Large intestine (tissue), 3 donors: ENCODE measurements around the gene ABCA7. TPM values are rescaled to one million over a fixed set of nuclear protein-coding genes. Genes with fewer than 3 reads are reported as not detected.

Experiments used
- DNase-seq, 2 donors: peaks; one replicate each; pipeline versions ENCODE4 v3.0.0 to v3.0.0-alpha.2; 2013
- H3K27ac ChIP-seq: one replicate; pipeline ENCODE4 v1.5.1; 2013; ENCODE audit warnings: low read length
- H3K27me3 ChIP-seq: 2 replicates; pipeline ENCODE4 v1.6.1; 2013; ENCODE audit warnings: low read length; ENCODE audit not compliant: control insufficient read depth, insufficient read depth
- H3K36me3 ChIP-seq: 2 replicates; pipeline ENCODE4 v1.6.1; 2013; ENCODE audit warnings: low read length; ENCODE audit not compliant: control insufficient read depth, insufficient read depth
- H3K4me1 ChIP-seq: one replicate; pipeline ENCODE4 v1.6.1; 2013; ENCODE audit warnings: low read length; ENCODE audit not compliant: control insufficient read depth, insufficient read depth
- H3K4me3 ChIP-seq: one replicate; pipeline ENCODE4 v1.5.1; 2013; ENCODE audit warnings: low read length
- H3K9me3 ChIP-seq: one replicate; pipeline ENCODE4 v1.6.1; 2013; ENCODE audit warnings: mild to moderate bottlenecking, low read depth, low read length, moderate library complexity; ENCODE audit not compliant: control insufficient read depth
- WGBS: methylation state at CpG from one replicate; pipeline ENCODE4 v1.1.5; 2013; ENCODE audit warnings: low lambda C conversion rate; ENCODE audit not compliant: insufficient coverage; 5-methylcytosine and 5-hydroxymethylcytosine counted together
- polyA plus RNA-seq: library from polyadenylated mRNA; unstranded; fragments of 120-200 nt; gene quantifications from one replicate; pipeline ENCODE4 v1.2.1, GENCODE V29; 2013

Gene ABCA7
- polyA plus RNA-seq, 1 donor: 5.7 TPM

GRCh38 chr19:1010586-1011510, 29.1 kb upstream of the ABCA7 start:
- H3K4me3 ChIP-seq: no peak overlapping the region
- no peak overlapping the region for H3K27ac ChIP-seq
- DNase-seq: no peak
- H3K4me1 ChIP-seq: peaks cover 10% of the 10 kb centered on the region
- peaks cover 48% of the 10 kb centered on the region for H3K36me3 ChIP-seq
- H3K27me3 ChIP-seq: no peaks in the 10 kb centered on the region
- WGBS: no CpG with 5 or more reads among the region's 56 CpGs
- H3K9me3 ChIP-seq: peaks cover 19% of the 10 kb centered on the region

GRCh38 chr19:1011831-1012333, 28.0 kb upstream of the ABCA7 start:
- Histone ChIP-seq H3K4me3 (no peak overlapping the region), H3K4me1 (peaks cover 21% of the 10 kb centered on the region), H3K27ac (no peak overlapping the region), H3K27me3 (no peaks in the 10 kb centered on the region), H3K9me3 (peaks cover 19% of the 10 kb centered on the region), H3K36me3 (peaks cover 48% of the 10 kb centered on the region)
- no CpG with 5 or more reads among the region's 36 CpGs for WGBS
- DNase-seq: no peak

- Histone ChIP-seq H3K4me3 (no peak overlapping the region), H3K4me1 (peaks cover 25% of the 10 kb centered on the region), H3K27ac (no peak overlapping the region), H3K9me3 (peaks cover 19% of the 10 kb centered on the region), H3K27me3 (no peaks in the 10 kb centered on the region), H3K36me3 (peaks cover 48% of the 10 kb centered on the region)
- DNase-seq: no peak
- no CpG with 5 or more reads among the region's 18 CpGs for WGBS
Observed at GRCh38 chr19:1012334-1012733, 27.6 kb upstream of the ABCA7 start.

- Histone ChIP-seq H3K36me3 (peaks cover 48% of the 10 kb centered on the region), H3K9me3 (peaks cover 19% of the 10 kb centered on the region), H3K27me3 (no peaks in the 10 kb centered on the region), H3K4me3 (no peak overlapping the region), H3K27ac (no peak overlapping the region), H3K4me1 (peaks cover 34% of the 10 kb centered on the region)
- WGBS: no CpG with 5 or more reads among the region's 10 CpGs
- no peak for DNase-seq
Observed at GRCh38 chr19:1013218-1013617, 26.7 kb upstream of the ABCA7 start.

GRCh38 chr19:1014161-1015060, 25.5 kb upstream of the ABCA7 start:
- no peaks in the 10 kb centered on the region for H3K27me3 ChIP-seq
- H3K4me3 ChIP-seq: no peak overlapping the region
- peaks cover 45% of the 10 kb centered on the region for H3K36me3 ChIP-seq
- peaks cover 12% of the 10 kb centered on the region for H3K9me3 ChIP-seq
- peaks cover 43% of the 10 kb centered on the region for H3K4me1 ChIP-seq
- no CpG with 5 or more reads among the region's 49 CpGs for WGBS
- DNase-seq: no peak
- no peak overlapping the region for H3K27ac ChIP-seq

- Histone ChIP-seq H3K4me1 (peaks cover 44% of the 10 kb centered on the region), H3K4me3 (no peak overlapping the region), H3K36me3 (peaks cover 38% of the 10 kb centered on the region), H3K27ac (no peak overlapping the region), H3K9me3 (peaks cover 10% of the 10 kb centered on the region), H3K27me3 (no peaks in the 10 kb centered on the region)
- DNase-seq: no peak
- WGBS: no CpG with 5 or more reads among the region's 29 CpGs
Observed at GRCh38 chr19:1015061-1015781, 24.7 kb upstream of the ABCA7 start.

- peaks cover 44% of the 10 kb centered on the region for H3K4me1 ChIP-seq
- peaks cover 34% of the 10 kb centered on the region for H3K36me3 ChIP-seq
- H3K27ac ChIP-seq: peak overlapping the region; percentile 59
- H3K9me3 ChIP-seq: peaks cover 8% of the 10 kb centered on the region
- no peak overlapping the region for H3K4me3 ChIP-seq
- DNase-seq: no peak
- WGBS: no CpG with 5 or more reads among the region's 31 CpGs
- no peaks in the 10 kb centered on the region for H3K27me3 ChIP-seq
Observed at GRCh38 chr19:1015782-1016646, 23.9 kb upstream of the ABCA7 start.

- Histone ChIP-seq H3K27me3 (no peaks in the 10 kb centered on the region), H3K4me3 (no peak overlapping the region), H3K4me1 (peaks cover 44% of the 10 kb centered on the region), H3K36me3 (peaks cover 34% of the 10 kb centered on the region), H3K27ac (peak overlapping the region; percentile 59), H3K9me3 (peaks cover 6% of the 10 kb centered on the region)
- DNase-seq: peak; percentile 47 to 64
- no CpG with 5 or more reads among the region's 12 CpGs for WGBS
Observed at GRCh38 chr19:1016647-1017114, 23.2 kb upstream of the ABCA7 start.

GRCh38 chr19:1017115-1017905, 22.6 kb upstream of the ABCA7 start:
- DNase-seq: no peak
- H3K27me3 ChIP-seq: no peaks in the 10 kb centered on the region
- peak overlapping the region; percentile 59 for H3K27ac ChIP-seq
- H3K4me1 ChIP-seq: peaks cover 44% of the 10 kb centered on the region
- peaks cover under 1% of the 10 kb centered on the region for H3K9me3 ChIP-seq
- H3K36me3 ChIP-seq: peaks cover 29% of the 10 kb centered on the region
- no CpG with 5 or more reads among the region's 24 CpGs for WGBS
- no peak overlapping the region for H3K4me3 ChIP-seq
